HepG2 (cell line): ENCODE measurements around the gene NELFB. TPM values are rescaled to one million over a fixed set of nuclear protein-coding genes. Genes with fewer than 3 reads are reported as not detected.

Source experiments
- ATAC-seq: fragments of 200-7000 bp; cut with Tn5 transposase; 3 replicates; pipeline ENCODE4 v1.9.1; 2020; ENCODE audit warnings: mild to moderate bottlenecking, moderate library complexity
- BruUV-seq: library from RNA; stranded (reverse); fragments of 400-500 nt; replicated peaks from 2 replicates; lab custom pipeline; 2021; lab: Mats Ljungman, UMichigan
- CTCF ChIA-PET: fragments of 300-600 bp; formaldehyde crosslinking; extraction: SDS; loops from one replicate; lab custom pipeline; 2021; ENCODE audit warnings: low total read pairs, inconsistent platforms, low intra/inter-chr PET ratio; lab: Yijun Ruan, JAX
- POLR2A ChIA-PET: fragments of 350-600 bp; sonication (Branson Sonifier 250); formaldehyde crosslinking; loops from one replicate; lab custom pipeline; 2020; ENCODE audit warnings: antibody characterized with exemption, inconsistent platforms; lab: Yijun Ruan, JAX
- DNase-seq: peaks from one replicate; pipeline ENCODE4 v3.0.0-alpha.2; 2015; ENCODE audit warnings: low spot score
- FAIRE-seq: peaks from 3 replicates; lab custom pipeline; 2011; peaks lifted over from hg19 to GRCh38; lab: Jason Lieb, UNC
- H2AFZ ChIP-seq: one replicate; pipeline ENCODE4 v1.6.1; 2011; ENCODE audit warnings: low read length, inconsistent platforms
- H3K27ac ChIP-seq: fragments of 300-600 bp; 3 replicates; pipeline ENCODE4 v1.8.0; 2011; ENCODE audit warnings: mixed run types, mild to moderate bottlenecking, mixed read lengths, low read length, inconsistent platforms; ENCODE audit not compliant: insufficient read depth; ENCODE audit errors: extremely low read length
- H3K27me3 ChIP-seq, 2 experiments: fragments of 200-600 bp in 1 of 2; 2 replicates in 1 of 2; 3 replicates in 1 of 2; pipeline versions ENCODE4 v1.6.0 to v1.8.0; 2011; ENCODE audit warnings: low read length in 2 of 2, mild to moderate bottlenecking in 2 of 2, moderate library complexity in 2 of 2, inconsistent platforms in 1 of 2; ENCODE audit not compliant: insufficient read depth in 2 of 2, control insufficient read depth in 1 of 2
- H3K36me3 ChIP-seq, 2 experiments: fragments of 200-600 bp in 1 of 2; replicated peaks in 1 of 2; 2 replicates in 1 of 2; 3 replicates in 1 of 2; pipeline versions ENCODE4 v1.5.1 to v1.8.0; 2011; ENCODE audit warnings: low read length in 2 of 2, inconsistent platforms in 1 of 2; ENCODE audit not compliant: insufficient read depth in 2 of 2, control insufficient read depth in 1 of 2
- H3K4me1 ChIP-seq: 2 replicates; pipeline ENCODE4 v1.5.1; 2012; ENCODE audit warnings: low read length, inconsistent platforms; ENCODE audit not compliant: insufficient read depth
- H3K4me2 ChIP-seq: 2 replicates; pipeline ENCODE4 v1.6.0; 2011; ENCODE audit warnings: low read depth, low read length, inconsistent platforms
- H3K4me3 ChIP-seq, 3 experiments: fragments of 200-600 bp in 1 of 3; sonication (generic), shearing (Covaris generic) in 1 of 3; replicated peaks in 1 of 3; 2 replicates each; pipeline ENCODE4 v1.5.1; 2011 to 2016; ENCODE audit warnings: low read length in 3 of 3, inconsistent platforms in 2 of 3, low read depth in 2 of 3, mild to moderate bottlenecking in 2 of 3, control low read depth in 1 of 3, mixed read lengths in 1 of 3; ENCODE audit not compliant: insufficient read depth in 1 of 3
- H3K79me2 ChIP-seq: one replicate; pipeline ENCODE4 v1.6.1; 2011; ENCODE audit warnings: low read length, inconsistent platforms; ENCODE audit not compliant: insufficient read depth
- H3K9ac ChIP-seq: 2 replicates; pipeline ENCODE4 v1.6.0; 2011; ENCODE audit warnings: mild to moderate bottlenecking, low read depth, low read length, inconsistent platforms; ENCODE audit not compliant: insufficient read depth
- H3K9me3 ChIP-seq: 2 replicates; pipeline ENCODE4 v1.5.1; 2012; ENCODE audit warnings: mild to moderate bottlenecking, low read length
- H4K20me1 ChIP-seq: 2 replicates; pipeline ENCODE4 v1.6.0; 2011; ENCODE audit warnings: inconsistent platforms, mild to moderate bottlenecking, low read length, moderate library complexity; ENCODE audit not compliant: insufficient read depth
- ARID4A ChIP-seq: sonication (generic); formaldehyde crosslinking; IDR thresholded peaks from 2 replicates; pipeline ENCODE4 v1.5.0; 2020; ENCODE audit warnings: mild to moderate bottlenecking, missing genetic modification reagents, borderline replicate concordance
- HNRNPL ChIP-seq: fragments of 200-400 bp; formaldehyde crosslinking; IDR thresholded peaks from 2 replicates; pipeline ENCODE4 v1.6.1; 2017; ENCODE audit warnings: mild to moderate bottlenecking, low read depth, low read length
- SALL2 ChIP-seq: sonication (generic); formaldehyde crosslinking; IDR thresholded peaks from 2 replicates; pipeline ENCODE4 v1.8.1; 2023; ENCODE audit warnings: mild to moderate bottlenecking, missing genetic modification reagents, inconsistent platforms
- XRCC5 ChIP-seq: fragments of 200-400 bp; formaldehyde crosslinking; optimal IDR thresholded peaks from 2 replicates; pipeline ENCODE3; 2017; ENCODE audit warnings: mild to moderate bottlenecking, low read length
- ZBTB39 ChIP-seq: sonication (generic); formaldehyde crosslinking; IDR thresholded peaks from 2 replicates; pipeline ENCODE4 v1.5.0; 2020; ENCODE audit warnings: missing genetic modification reagents
- WGBS: methylation state at CpG from one replicate; pipeline ENCODE4 v1.1.6; 2017; ENCODE audit warnings: low lambda C conversion rate; 5-methylcytosine and 5-hydroxymethylcytosine counted together
- in situ Hi-C: cut with HindIII; loops from 2 replicates; pipeline ENCODE4 v1.10.0; 2017; ENCODE audit warnings: low pct_unique_long_range_greater_than_20kb; ENCODE audit not compliant: extremely low pct_ligation_motif_present
- intact Hi-C: fragments of 100-400 bp; cut with micrococcal nuclease; formaldehyde crosslinking; loops from one replicate; pipeline ENCODE4 v1.10.0; 2022; ENCODE audit not compliant: unreplicated experiment
- polyA plus RNA-seq, 8 experiments: library from polyadenylated mRNA; depleted of rRNA in 3 of 8; stranded (reverse) in 7 of 8; unstranded in 1 of 8; fragments of >200 nt; fragmentation: Illumina TruSeq in 4 of 8; extraction: Trizol in 4 of 8; gene quantifications; 2 replicates each; pipeline versions ENCODE4 v1.2.1 to v1.2.3, GENCODE V29; 2011 to 2016; ENCODE audit warnings: low read depth in 4 of 8, missing spikeins in 1 of 8, mixed read lengths in 1 of 8; ENCODE audit not compliant: insufficient read depth in 1 of 8
- total RNA-seq, 5 experiments: library from RNA; depleted of rRNA; stranded (reverse); fragments of >200 nt; fragmentation: Illumina TruSeq; extraction: Trizol; gene quantifications; 2 replicates each; pipeline ENCODE4 v1.2.3, GENCODE V29; 2016; ENCODE audit warnings: low read depth in 1 of 5
- TF ChIP-seq, protein P1 (sequence below): sonication (generic); formaldehyde crosslinking; IDR thresholded peaks from 2 replicates; pipeline ENCODE4 v1.5.1; 2020; ENCODE audit warnings: mild to moderate bottlenecking, missing genetic modification reagents, borderline replicate concordance
- TF ChIP-seq, protein P2 (sequence below): sonication (generic); formaldehyde crosslinking; IDR thresholded peaks from 2 replicates; pipeline ENCODE4 v1.4.0; 2020; ENCODE audit warnings: missing genetic modification reagents

Gene NELFB
- total and polyA plus RNA-seq, 2 of the 13 experiments (the other 11 are each of a cell fraction or from before 2014, with no cell fraction given): 26.5 to 45.8 TPM

DNA sequence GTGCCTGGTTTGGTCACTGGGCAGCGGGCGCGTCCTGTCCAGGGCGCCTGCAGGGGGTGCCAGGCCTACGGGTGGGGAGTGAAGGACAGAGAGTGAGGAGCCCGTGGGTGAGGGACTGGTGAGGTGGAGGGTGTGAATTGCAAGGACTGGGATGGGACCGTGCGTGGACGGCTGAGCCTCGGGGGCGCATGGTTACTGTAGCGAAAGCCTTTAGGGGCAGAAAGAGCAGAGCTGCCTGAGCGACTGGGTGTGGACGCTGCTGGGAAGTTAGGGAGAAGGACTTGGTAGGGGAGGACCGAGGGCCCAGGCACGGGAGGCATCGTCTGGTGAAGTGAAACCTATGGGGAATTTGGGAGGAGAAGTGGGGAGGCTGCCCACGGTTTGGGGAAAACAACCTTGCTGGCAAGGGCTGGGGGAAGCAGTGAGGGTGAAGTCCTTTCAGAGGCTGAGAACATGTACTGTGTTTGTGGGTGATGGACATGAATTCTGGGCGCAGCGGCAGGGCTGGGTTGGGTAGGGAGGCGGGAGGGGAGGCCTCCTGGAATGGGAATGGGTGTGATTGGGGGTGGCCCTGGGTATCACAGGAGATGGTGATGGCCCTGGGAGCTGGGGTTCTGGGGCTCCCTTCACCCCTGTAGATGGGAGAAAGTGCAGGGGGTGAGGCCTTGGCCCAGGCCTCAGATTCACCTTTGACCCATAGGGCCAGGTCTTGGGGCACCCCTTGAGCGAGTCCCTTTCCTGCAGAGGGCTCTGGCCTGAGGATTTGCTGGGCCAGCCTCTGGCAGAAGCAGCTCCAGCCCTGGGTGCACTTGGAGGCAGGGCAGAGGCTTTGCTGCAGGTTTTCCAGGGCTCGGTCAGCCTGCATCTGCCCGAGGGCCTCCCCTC is 20.7 kb downstream of the NELFB start:
- Histone ChIP-seq H3K36me3 (peaks cover 7 to 19% of the 10 kb centered on the region in 2 experiments; a peak in 4 of 5 replicates), H3K27me3 (no peaks in the 10 kb centered on the region; a peak in 1 of 5 replicates), H3K27ac (peak overlapping the region; percentile 90), H3K4me1 (peaks cover 21% of the 10 kb centered on the region), H4K20me1 (no peaks in the 10 kb centered on the region), H3K4me2 (peak overlapping the region; percentile 88), H3K4me3 (peak overlapping the region; percentile 58 to 88 (median 87); a peak in 5 of 6 replicates), H3K9me3 (no peaks in the 10 kb centered on the region), H3K79me2 (peaks cover 6% of the 10 kb centered on the region), H3K9ac (peak overlapping the region; percentile 82), H2AFZ (no peak overlapping the region)
- CTCF ChIA-PET: no interaction called here
- WGBS: 67% methylated on average over 21 of the region's 24 CpGs
- POLR2A ChIA-PET: interaction anchor here (0.7 to 2.8 kb wide), 12 partner anchors 8 to 189 kb away, joined by 3 to 78 read pairs (median 10); partner anchors contain the start of genes ENTPD8, MAN1B1, NELFB and STPG3
- intact Hi-C loops (no loop called here), in situ Hi-C loops (no loop called here)
- ATAC-seq: peak; percentile 22
- no TSS peak for BruUV-seq
- no peak for DNase-seq
- FAIRE-seq: no peak
- TF ChIP-seq ZBTB39 (no peak), SALL2 (CRISPR knock-in tag) (peak; percentile 1; the same call in 1 of the 2 replicates), HNRNPL (peak; percentile 82; the same call in 1 of the 2 replicates), ARID4A (CRISPR knock-in tag) (no peak), XRCC5 (peak; percentile 18)
- TF ChIP-seq, protein P1, sequence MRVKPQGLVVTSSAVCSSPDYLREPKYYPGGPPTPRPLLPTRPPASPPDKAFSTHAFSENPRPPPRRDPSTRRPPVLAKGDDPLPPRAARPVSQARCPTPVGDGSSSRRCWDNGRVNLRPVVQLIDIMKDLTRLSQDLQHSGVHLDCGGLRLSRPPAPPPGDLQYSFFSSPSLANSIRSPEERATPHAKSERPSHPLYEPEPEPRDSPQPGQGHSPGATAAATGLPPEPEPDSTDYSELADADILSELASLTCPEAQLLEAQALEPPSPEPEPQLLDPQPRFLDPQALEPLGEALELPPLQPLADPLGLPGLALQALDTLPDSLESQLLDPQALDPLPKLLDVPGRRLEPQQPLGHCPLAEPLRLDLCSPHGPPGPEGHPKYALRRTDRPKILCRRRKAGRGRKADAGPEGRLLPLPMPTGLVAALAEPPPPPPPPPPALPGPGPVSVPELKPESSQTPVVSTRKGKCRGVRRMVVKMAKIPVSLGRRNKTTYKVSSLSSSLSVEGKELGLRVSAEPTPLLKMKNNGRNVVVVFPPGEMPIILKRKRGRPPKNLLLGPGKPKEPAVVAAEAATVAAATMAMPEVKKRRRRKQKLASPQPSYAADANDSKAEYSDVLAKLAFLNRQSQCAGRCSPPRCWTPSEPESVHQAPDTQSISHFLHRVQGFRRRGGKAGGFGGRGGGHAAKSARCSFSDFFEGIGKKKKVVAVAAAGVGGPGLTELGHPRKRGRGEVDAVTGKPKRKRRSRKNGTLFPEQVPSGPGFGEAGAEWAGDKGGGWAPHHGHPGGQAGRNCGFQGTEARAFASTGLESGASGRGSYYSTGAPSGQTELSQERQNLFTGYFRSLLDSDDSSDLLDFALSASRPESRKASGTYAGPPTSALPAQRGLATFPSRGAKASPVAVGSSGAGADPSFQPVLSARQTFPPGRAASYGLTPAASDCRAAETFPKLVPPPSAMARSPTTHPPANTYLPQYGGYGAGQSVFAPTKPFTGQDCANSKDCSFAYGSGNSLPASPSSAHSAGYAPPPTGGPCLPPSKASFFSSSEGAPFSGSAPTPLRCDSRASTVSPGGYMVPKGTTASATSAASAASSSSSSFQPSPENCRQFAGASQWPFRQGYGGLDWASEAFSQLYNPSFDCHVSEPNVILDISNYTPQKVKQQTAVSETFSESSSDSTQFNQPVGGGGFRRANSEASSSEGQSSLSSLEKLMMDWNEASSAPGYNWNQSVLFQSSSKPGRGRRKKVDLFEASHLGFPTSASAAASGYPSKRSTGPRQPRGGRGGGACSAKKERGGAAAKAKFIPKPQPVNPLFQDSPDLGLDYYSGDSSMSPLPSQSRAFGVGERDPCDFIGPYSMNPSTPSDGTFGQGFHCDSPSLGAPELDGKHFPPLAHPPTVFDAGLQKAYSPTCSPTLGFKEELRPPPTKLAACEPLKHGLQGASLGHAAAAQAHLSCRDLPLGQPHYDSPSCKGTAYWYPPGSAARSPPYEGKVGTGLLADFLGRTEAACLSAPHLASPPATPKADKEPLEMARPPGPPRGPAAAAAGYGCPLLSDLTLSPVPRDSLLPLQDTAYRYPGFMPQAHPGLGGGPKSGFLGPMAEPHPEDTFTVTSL (CRISPR knock-in tag): no peak
- TF ChIP-seq, protein P2, sequence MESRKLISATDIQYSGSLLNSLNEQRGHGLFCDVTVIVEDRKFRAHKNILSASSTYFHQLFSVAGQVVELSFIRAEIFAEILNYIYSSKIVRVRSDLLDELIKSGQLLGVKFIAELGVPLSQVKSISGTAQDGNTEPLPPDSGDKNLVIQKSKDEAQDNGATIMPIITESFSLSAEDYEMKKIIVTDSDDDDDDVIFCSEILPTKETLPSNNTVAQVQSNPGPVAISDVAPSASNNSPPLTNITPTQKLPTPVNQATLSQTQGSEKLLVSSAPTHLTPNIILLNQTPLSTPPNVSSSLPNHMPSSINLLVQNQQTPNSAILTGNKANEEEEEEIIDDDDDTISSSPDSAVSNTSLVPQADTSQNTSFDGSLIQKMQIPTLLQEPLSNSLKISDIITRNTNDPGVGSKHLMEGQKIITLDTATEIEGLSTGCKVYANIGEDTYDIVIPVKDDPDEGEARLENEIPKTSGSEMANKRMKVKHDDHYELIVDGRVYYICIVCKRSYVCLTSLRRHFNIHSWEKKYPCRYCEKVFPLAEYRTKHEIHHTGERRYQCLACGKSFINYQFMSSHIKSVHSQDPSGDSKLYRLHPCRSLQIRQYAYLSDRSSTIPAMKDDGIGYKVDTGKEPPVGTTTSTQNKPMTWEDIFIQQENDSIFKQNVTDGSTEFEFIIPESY (CRISPR knock-in tag): peak; percentile 93
